Aorta (tissue), 5 donors: ENCODE data around the gene SAMD8. TPM values are rescaled to one million over a fixed set of nuclear protein-coding genes. Genes with fewer than 3 reads are reported as not detected.
"Not testable (repeated sequence)": the region's sequence is repeated elsewhere in the genome, so short reads cannot be mapped to it uniquely, and the experiment has no call there.

ENCODE experiments used
- ATAC-seq: fragments of 200-7000 bp; cut with Tn5 transposase; one replicate; pipeline ENCODE4 v1.9.1; 2022; ENCODE audit warnings: moderate library complexity; ENCODE audit not compliant: low FRiP score
- DNase-seq, 2 donors: peaks; one replicate each; pipeline ENCODE4 v3.0.0-alpha.2; 2020
- H3K27ac ChIP-seq, 2 donors: one replicate each; pipeline ENCODE4 v1.5.1; 2013; ENCODE audit warnings: low read length in 2 of 2, mild to moderate bottlenecking in 2 of 2, moderate library complexity in 2 of 2, control low read depth in 1 of 2, inconsistent platforms in 1 of 2, low read depth in 1 of 2
- H3K27me3 ChIP-seq, 2 donors: one replicate each; pipeline ENCODE4 v1.6.1; 2013; ENCODE audit warnings: control low read depth in 1 of 2, low read length in 1 of 2, mild to moderate bottlenecking in 1 of 2, moderate library complexity in 1 of 2; ENCODE audit not compliant: insufficient read depth in 2 of 2, control insufficient read depth in 1 of 2
- H3K36me3 ChIP-seq, 2 donors: one replicate each; pipeline ENCODE4 v1.6.1; 2013; ENCODE audit warnings: control low read depth in 1 of 2, low read length in 1 of 2, mild to moderate bottlenecking in 1 of 2; ENCODE audit not compliant: insufficient read depth in 2 of 2, control insufficient read depth in 1 of 2
- H3K4me1 ChIP-seq, 2 donors: one replicate each; pipeline ENCODE4 v1.6.1; 2013; ENCODE audit warnings: low read length in 2 of 2, control low read depth in 1 of 2, mild to moderate bottlenecking in 1 of 2, moderate library complexity in 1 of 2; ENCODE audit not compliant: insufficient read depth in 2 of 2, control insufficient read depth in 1 of 2
- H3K4me3 ChIP-seq, 2 donors: one replicate each; pipeline ENCODE4 v1.5.1; 2013; ENCODE audit warnings: low read length in 2 of 2, control low read depth in 1 of 2, mild to moderate bottlenecking in 1 of 2
- H3K9me3 ChIP-seq: one replicate; pipeline ENCODE4 v1.6.1; 2013; ENCODE audit warnings: mild to moderate bottlenecking, low read length; ENCODE audit not compliant: control insufficient read depth
- WGBS, 2 donors: extraction: QIAGEN DNeasy Blood & Tissue Kit; methylation state at CpG; one replicate each; pipeline ENCODE4 v1.1.7; 2013; 5-methylcytosine and 5-hydroxymethylcytosine counted together
- intact Hi-C, 2 donors: fragments of 100-400 bp; cut with DNase I; formaldehyde crosslinking; loops; one replicate each; pipeline versions ENCODE4 v1.14.2 to v1.15.0; 2022
- polyA plus RNA-seq, 2 donors: library from polyadenylated mRNA; stranded (reverse); fragments of 200-250 nt; gene quantifications; one replicate each; pipeline ENCODE4 v1.2.3, GENCODE V29; 2013
- total RNA-seq, 2 donors: library from RNA; stranded (reverse); fragmentation: NEBNext Ultra II Directional; extraction: Animal tissue kit (Norgen Biotek cat#: 25700); gene quantifications; one replicate each; pipeline ENCODE4 v1.2.1, GENCODE V29; 2021
- donor health status: healthy with polysubstance abuse.
- donor health status: Bipolar disorder and iron deficiency.
- donor health status: DM: no; HTN: no; CAD: no.
- donor health status: DM: no; HTN: no; CAD: no.
- donor health status: DM: yes; HTN: yes; CAD: no.

SAMD8 gene
- total and polyA plus RNA-seq, 4 donors, result 6.8 to 37.5 (median 21.8) TPM

DNA sequence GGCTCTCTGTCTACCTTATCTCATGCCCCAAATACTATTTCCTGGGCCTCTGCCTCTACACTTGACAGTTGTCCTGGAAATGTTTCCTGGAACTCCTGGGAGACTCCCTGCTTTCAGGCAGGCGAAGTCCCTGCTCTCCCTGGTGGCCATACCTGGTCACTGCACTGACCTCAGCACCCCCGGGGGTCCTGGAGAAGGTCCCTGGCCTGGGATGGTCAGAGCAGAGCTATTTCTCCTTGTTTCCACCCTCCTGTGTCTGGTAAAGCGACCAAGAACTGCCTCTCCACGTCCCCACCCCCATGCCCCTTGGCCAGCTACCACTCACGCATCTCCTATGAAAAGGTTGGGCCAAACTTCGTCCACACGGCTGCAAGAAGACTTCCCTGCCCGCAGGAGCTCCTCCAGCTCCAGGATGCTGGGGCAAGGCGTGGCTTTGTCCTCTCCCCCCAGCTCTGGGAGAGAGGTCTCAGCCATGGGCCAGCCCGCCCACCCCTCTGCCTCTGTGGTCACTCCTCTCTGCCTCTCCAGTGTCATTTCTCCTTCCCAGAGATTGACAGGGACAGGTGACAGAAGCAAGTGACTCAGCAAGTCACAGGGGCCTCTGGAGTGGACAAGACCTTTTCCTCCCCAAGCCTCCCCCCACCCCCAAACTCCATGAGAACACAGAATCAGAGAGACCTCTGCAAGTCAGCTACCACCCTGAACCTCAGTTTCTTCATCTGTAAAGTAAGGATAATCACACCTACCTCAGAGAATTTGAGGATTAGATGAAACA is 2.6 kb upstream of the SAMD8 start:
- DNase-seq (no peak), ATAC-seq (no peak)
- H3K4me3 ChIP-seq, result no peak overlapping the region
- H3K27me3 ChIP-seq, result no peaks in the 10 kb centered on the region
- no peaks in the 10 kb centered on the region for H3K4me1 ChIP-seq
- no peaks in the 10 kb centered on the region for H3K36me3 ChIP-seq
- 65 to 67% methylated on average over 10 of the region's 10 CpGs for WGBS, 2 donors
- H3K9me3 ChIP-seq, result no peaks in the 10 kb centered on the region
- H3K27ac ChIP-seq, result no peak overlapping the region
- intact Hi-C loops, result no loop called here

DNA sequence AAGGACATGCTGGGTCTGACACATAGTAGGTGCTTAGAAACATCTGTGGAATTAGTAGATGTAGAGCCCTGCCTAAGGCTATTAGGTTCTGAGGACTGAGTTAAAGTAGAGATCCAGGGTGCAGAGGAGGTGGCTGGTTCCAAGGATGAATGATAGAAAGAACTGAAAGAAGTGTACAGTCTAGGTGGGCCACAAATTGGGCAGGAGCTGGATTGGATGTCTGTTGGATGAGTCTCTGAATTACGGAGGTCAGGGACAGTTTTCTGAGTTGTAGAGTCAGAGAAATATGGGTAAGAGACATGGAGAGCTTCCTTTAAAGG is 2.0 kb upstream of the SAMD8 start:
- intact Hi-C loops, result no loop called here
- ATAC-seq, result no peak
- WGBS, 2 donors, result 88 to 91% methylated on average over 1 of the region's 1 CpG
- Histone ChIP-seq H3K27me3 (no peaks in the 10 kb centered on the region), H3K4me3 (no peak overlapping the region), H3K27ac (no peak overlapping the region), H3K36me3 (no peaks in the 10 kb centered on the region), H3K9me3 (no peaks in the 10 kb centered on the region), H3K4me1 (no peaks in the 10 kb centered on the region)
- no peak for DNase-seq

DNA sequence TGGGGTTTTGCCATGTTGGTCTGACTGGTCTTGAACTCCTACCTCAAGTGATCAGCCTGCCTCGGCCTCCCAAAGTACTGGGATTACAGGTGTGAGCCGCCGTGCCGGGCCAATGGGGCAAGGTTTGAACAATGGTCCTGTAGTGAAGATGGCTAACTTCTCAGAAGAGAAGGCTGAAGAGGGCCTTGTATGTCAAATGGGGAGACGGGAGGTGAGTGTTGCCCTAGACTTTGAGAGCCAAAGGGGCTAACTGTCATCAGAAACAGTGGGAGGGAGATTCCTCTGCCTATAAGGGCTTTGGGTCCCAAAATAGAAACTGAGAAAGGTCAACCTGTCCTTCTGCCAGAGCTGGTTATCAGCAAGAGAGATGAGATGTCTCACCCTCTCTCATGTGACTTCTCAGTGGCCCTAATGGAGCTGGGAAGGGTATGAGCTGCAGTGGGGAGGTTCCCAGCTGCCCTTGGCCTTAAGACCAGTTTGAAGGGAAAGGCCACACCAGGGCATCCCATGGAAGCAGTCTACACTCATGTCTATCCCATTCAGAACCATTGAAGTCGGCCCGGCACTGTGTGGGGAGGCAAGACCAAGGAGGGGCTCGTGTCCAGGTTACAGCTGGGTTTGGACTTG is 1.3 kb upstream of the SAMD8 start:
- Histone ChIP-seq H3K36me3 (no peaks in the 10 kb centered on the region), H3K4me3 (no peak overlapping the region), H3K27ac (peak overlapping the region in 1 of 2 donors; percentile 9), H3K4me1 (peaks cover 0 to under 1% of the 10 kb centered on the region in 2 donors), H3K27me3 (no peaks in the 10 kb centered on the region), H3K9me3 (no peaks in the 10 kb centered on the region)
- intact Hi-C loops, result loop anchor here (2.0 to 5.0 kb wide), 3 partner anchors 82 to 125 kb away; partner anchors contain the start of gene COMTD1 (in 1 of the 2)
- DNase-seq (no peak), ATAC-seq (no peak)
- 95 to 96% methylated on average over 8 of the region's 8 CpGs for WGBS, 2 donors

DNA sequence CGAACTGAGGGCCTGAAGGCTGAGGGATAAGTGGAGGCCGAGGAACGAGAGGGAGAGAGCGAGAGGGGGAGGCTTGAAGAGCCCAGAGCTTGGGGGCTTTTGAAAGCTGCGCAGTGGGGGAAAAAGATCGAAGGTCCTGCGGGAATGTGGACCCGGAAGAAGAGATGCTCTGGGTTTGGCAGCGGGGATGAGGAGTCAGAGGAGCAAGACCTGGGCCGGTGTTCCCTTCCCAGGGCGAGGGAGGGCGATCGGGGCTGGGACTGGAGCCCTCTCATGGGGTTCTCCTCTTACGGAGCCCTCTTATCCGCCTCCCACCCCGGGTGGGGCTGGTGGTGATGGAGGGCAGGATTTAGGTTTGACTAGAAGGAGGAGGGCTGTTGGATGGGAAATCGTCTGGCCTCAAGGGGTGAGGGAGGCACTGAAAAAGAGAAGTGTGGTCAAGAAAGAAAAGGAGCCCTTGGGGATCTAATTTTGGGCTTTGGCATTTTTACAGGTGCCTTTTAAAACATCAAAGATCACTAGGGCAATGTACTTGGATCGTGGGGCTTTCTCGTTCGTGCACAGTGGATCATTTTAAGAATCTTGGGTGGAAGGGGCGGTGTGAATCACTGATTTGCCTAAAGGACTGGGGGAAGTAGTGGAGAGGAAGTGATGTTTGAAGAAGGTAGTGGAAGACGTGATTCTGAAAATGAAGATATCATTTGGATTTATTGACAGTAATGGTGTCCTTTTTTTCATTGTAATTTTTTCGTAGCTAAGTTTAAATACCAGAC is 637 bp downstream of the SAMD8 start:
- H3K4me1 ChIP-seq, result peaks cover 0 to 4% of the 10 kb centered on the region in 2 donors
- WGBS, 2 donors, result 1% methylated on average over 22 to 23 of the region's 23 CpGs
- peak overlapping the region; percentile 36 to 79 for H3K4me3 ChIP-seq
- peak overlapping the region; percentile 84 to 88 for H3K27ac ChIP-seq
- no peaks in the 10 kb centered on the region for H3K9me3 ChIP-seq
- DNase-seq (peak; percentile 73 to 80), ATAC-seq (peak; percentile 63)
- intact Hi-C loops, result loop anchor here (2.0 to 5.0 kb wide), 3 partner anchors 80 to 123 kb away; partner anchors contain the start of gene COMTD1 (in 1 of the 2)
- no peaks in the 10 kb centered on the region for H3K36me3 ChIP-seq
- H3K27me3 ChIP-seq, result no peaks in the 10 kb centered on the region

DNA sequence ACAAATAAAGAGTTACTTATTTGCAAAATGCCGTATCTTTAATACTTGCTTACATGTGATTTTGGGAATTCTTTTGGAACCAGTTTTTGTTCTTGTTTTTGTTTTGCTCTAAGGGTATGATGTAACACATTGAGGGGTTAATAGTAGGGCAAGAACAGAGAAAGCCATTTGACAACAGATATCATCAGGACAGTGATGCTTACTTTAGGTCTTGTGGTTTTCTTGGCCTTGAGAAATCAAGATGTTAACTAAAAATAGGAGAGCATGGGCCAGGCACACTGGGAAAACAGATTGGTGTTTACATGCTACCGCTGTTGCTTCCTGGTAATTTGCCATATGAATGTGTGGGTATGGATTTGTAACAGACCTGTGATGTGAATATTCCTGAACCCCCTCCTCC is 3.7 kb downstream of the SAMD8 start:
- 86 to 89% methylated on average over 2 of the region's 2 CpGs for WGBS, 2 donors
- ATAC-seq (no peak), DNase-seq (no peak)
- no peaks in the 10 kb centered on the region for H3K9me3 ChIP-seq
- peaks cover 0 to 4% of the 10 kb centered on the region in 2 donors for H3K4me1 ChIP-seq
- H3K27me3 ChIP-seq, result no peaks in the 10 kb centered on the region
- H3K27ac ChIP-seq, result no peak overlapping the region
- intact Hi-C loops, result no loop called here
- no peak overlapping the region for H3K4me3 ChIP-seq
- H3K36me3 ChIP-seq, result no peaks in the 10 kb centered on the region

DNA sequence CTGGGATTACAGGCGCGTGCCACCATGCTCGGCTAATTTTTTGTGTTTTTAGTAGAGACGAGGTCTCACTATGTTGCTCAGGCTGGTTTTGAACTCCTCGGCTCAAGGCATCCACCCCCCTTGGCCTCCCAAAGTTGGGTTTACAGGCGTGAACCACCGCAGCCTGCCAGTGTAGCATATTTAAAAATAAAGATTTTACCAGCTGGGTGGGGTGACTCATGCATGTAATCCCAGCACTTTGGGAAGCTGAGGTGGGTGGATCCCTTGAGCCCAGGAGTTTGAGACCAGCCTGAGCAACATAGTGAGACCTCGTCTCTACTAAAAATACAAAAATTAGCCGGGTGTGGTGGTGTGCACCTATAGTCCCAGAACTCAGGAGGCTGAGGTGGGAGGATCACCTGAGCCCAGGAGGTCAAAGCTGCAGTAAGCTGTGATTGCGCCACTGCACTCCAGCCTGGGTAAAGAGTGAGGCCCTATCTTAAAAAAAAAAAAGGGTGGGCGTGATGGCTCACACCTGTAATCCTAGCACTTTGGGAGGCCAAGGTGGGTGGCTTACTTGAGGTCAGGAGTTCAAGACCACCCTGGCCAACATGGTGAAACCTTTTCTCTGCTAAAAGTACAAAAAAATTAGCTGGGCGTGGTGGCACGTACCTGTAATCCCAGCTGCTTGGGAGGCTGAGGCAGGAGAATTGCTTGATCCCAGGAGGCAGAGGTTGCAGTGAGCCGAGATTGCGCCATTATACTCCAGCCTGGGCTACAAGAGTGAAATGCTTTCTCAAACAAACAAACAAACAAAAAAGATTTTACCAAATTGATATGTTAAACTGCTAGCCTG is 5.7 kb downstream of the SAMD8 start:
- ATAC-seq, H3K36me3 ChIP-seq, intact Hi-C loops, H3K9me3 ChIP-seq, H3K4me3 ChIP-seq, H3K4me1 ChIP-seq, DNase-seq, H3K27ac ChIP-seq, H3K27me3 ChIP-seq: not testable (repeated sequence)
- 90 to 93% methylated on average over 15 of the region's 15 CpGs for WGBS, 2 donors

DNA sequence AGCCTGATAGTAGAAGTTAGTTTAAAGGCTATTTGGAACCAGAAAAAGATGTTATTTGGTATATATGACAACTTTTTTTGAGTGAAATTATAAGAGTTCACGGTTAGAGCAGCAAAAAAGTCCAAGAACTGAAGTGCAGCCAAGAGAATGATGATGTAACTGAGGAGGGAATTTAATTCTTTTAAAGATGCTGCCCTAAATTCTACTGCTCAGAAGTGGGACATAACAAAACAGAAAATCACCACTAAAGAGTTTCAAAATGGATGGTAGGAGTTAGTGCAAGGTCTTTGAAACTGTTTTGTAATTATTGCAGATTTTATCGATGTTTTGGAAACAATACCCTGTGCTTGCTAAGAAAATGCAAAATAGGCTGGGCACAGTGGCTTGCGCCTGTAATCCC is 6.5 kb downstream of the SAMD8 start:
- H3K4me3 ChIP-seq, result no peak overlapping the region
- intact Hi-C loops, result no loop called here
- no peaks in the 10 kb centered on the region for H3K27me3 ChIP-seq
- ATAC-seq, result no peak
- peaks cover 0 to 4% of the 10 kb centered on the region in 2 donors for H3K4me1 ChIP-seq
- 62 to 64% methylated on average over 3 of the region's 3 CpGs for WGBS, 2 donors
- H3K9me3 ChIP-seq, result no peaks in the 10 kb centered on the region
- H3K36me3 ChIP-seq, result no peaks in the 10 kb centered on the region
- no peak overlapping the region for H3K27ac ChIP-seq
- DNase-seq, result no peak

DNA sequence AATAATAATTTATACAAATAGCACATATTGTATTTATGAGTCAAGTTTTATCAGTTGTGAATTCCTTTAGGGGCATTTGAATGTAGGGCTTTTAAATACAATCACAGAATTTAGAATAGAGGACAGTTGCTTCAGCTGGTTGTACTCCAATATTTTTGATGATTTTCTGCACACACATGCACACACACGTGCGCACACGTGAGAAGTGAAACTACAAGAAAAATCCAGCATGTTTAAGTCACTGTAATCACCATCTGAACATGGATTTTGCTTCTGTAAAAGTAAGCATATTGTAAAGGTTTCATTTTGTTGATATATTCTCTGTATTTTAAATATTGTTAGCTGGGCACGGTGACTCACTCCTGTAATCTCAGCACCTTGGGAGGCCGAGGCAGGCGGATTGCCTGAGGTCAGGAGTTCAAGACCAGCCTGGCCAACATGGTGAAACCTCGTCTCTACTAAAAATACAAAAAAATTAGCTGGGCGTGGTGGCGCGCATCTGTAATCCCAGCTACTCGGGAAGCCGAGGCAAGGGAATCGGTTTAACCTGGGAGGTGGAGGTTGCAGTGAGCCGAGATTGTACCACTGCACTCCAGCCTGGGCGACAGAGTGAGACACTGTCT is 8.1 kb downstream of the SAMD8 start:
- 81 to 83% methylated on average over 15 of the region's 15 CpGs for WGBS, 2 donors
- H3K4me1 ChIP-seq, DNase-seq, H3K9me3 ChIP-seq, ATAC-seq, H3K27ac ChIP-seq, intact Hi-C loops, H3K4me3 ChIP-seq, H3K36me3 ChIP-seq, H3K27me3 ChIP-seq: not testable (repeated sequence)
